WI38 (cell line): ENCODE data around the gene CARD14.

ENCODE experiments used
- H3K4me3 ChIP-seq: 2 replicates; pipeline ENCODE4 v1.5.1; 2011; ENCODE audit warnings: low read depth, mild to moderate bottlenecking, control low read depth, low read length
- TF ChIP-seq, protein P1 (sequence below): IDR thresholded peaks from 2 replicates; pipeline ENCODE4 v1.5.1; 2012; ENCODE audit warnings: low read depth, mild to moderate bottlenecking, control low read depth, low read length

Gene CARD14

DNA sequence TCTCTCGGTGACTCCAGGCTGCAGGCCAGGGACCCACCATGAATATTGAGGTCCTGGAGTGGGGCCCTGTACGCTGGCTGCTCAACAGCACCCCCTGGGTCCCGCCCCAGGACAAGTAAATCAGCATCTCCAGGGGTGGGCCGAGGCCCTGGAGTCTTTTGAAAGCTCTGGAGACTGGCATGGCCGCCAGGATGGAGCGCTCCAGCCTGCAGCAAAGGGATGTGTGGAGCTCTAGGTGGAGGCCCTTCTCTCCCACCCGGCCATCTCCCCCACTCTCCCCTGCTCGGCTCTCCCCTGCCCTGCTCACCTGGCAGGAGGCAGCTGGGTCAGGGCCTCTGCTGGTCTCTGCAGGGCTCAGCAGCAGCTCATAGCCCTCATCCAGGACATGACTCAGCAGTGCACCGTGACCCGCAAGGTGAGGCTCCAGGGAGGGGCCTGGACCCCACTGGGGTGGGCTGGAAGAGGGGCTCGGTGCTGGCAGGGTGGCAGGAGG, 33.7 kb downstream of the CARD14 start:
- TF ChIP-seq, protein P1, sequence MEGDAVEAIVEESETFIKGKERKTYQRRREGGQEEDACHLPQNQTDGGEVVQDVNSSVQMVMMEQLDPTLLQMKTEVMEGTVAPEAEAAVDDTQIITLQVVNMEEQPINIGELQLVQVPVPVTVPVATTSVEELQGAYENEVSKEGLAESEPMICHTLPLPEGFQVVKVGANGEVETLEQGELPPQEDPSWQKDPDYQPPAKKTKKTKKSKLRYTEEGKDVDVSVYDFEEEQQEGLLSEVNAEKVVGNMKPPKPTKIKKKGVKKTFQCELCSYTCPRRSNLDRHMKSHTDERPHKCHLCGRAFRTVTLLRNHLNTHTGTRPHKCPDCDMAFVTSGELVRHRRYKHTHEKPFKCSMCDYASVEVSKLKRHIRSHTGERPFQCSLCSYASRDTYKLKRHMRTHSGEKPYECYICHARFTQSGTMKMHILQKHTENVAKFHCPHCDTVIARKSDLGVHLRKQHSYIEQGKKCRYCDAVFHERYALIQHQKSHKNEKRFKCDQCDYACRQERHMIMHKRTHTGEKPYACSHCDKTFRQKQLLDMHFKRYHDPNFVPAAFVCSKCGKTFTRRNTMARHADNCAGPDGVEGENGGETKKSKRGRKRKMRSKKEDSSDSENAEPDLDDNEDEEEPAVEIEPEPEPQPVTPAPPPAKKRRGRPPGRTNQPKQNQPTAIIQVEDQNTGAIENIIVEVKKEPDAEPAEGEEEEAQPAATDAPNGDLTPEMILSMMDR = no peak
- H3K4me3 ChIP-seq = no peak overlapping the region

DNA sequence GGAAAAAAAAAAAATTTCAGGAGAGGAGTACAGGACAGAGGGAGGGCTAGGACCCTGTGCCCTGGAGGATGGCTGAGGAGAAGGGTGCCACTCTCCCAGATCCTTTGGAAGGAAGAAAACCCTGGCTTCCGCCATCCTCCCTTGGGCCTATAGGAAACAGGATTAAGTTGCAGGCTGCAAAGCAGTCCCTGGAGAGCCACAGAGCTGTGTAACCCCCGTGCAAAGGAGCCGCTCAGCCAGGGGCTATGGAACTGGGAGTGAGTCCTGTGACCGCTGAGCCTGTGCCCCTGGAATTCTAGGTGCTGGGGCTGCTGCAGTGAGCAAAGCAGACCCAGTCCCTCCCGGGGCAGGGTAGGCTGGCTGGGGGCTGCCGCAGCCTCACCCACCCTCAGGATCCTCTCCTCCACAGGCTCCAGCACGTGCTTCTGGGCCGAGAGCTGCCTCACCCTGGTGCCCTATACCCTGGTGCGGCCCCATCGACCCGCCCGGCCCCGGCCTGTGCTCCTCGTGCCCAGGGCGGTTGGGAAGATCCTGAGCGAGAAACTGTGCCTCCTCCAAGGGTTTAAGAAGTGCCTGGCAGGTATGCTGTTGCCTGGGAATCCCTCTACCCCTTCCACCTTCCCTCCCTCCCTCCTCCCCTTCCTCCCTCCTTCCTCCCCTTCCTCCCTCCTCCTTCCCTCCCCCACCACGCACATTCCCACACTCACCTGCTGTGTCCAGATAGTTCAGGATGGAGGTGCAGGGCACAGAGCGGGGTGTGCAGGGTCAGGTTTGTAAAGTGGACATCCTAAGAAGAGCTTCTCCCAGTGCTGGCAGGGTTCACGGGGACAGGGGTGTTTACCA, 35.0 kb downstream of the CARD14 start:
- H3K4me3 ChIP-seq = no peak overlapping the region

DNA sequence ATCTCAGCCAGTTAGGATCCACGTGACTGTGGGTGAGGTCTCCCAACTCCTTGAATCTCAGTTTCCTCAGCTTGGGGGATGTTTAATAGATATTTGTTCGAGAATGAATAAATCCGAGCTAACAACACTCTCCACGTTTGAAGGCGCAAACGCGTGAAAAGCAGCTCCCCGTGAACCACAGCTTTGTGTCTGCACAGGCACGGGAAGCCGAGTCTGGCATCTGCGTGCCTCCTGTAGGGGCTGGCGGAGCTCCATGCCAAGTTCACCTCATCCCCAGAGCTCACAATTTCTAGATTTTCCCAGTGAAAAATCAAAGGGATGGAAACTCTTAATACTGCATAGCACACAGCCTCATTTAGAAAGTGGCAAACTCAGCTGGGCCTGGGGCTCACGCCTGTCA, 36.0 kb downstream of the CARD14 start:
- TF ChIP-seq, protein P1 = no peak
- no peak overlapping the region for H3K4me3 ChIP-seq

More for the DNA sequence above, 35.0 kb downstream of the CARD14 start:
- TF ChIP-seq, protein P1 = no peak

DNA sequence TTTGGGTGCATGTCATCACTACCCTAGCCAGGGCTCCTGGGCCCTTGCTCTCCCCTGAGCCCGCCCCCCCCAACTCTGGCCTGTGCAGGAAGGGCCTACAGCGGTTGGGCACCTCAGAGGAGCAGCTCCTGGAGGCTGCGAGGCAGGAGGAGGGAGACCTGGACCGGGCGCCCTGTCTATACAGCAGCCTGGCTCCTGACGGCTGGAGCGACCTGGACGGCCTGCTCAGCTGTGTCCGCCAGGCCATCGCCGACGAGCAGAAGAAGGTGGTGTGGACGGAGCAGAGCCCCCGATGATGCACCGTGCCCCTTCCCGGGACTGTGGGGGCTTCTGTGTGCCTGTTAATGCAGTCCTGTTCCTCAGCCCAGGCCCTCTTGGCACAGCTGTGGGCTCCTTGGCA, 38.2 kb downstream of the CARD14 start:
- H3K4me3 ChIP-seq = no peak overlapping the region
- TF ChIP-seq, protein P1 = no peak

DNA sequence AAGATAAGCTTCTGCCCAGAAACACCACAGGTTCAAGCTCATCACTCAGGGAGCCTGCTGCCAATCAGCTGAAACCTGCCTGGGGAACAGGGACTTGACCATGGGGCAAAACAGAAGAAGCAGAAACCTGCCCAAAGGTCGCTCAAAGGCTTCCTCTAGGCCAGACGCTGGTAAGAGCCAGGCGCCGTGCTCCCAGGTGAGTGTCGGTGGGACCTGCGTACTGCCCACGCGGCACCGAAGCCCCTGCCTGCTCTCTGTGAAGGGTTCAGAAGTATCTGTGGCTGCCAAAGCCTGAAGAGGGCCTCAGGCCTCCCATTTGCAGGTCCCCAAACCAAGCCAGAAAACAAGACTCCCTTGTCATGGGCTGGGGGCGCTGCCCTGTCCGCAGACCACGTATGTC, 39.9 kb downstream of the CARD14 start:
- TF ChIP-seq, protein P1 = no peak
- H3K4me3 ChIP-seq = no peak overlapping the region

DNA sequence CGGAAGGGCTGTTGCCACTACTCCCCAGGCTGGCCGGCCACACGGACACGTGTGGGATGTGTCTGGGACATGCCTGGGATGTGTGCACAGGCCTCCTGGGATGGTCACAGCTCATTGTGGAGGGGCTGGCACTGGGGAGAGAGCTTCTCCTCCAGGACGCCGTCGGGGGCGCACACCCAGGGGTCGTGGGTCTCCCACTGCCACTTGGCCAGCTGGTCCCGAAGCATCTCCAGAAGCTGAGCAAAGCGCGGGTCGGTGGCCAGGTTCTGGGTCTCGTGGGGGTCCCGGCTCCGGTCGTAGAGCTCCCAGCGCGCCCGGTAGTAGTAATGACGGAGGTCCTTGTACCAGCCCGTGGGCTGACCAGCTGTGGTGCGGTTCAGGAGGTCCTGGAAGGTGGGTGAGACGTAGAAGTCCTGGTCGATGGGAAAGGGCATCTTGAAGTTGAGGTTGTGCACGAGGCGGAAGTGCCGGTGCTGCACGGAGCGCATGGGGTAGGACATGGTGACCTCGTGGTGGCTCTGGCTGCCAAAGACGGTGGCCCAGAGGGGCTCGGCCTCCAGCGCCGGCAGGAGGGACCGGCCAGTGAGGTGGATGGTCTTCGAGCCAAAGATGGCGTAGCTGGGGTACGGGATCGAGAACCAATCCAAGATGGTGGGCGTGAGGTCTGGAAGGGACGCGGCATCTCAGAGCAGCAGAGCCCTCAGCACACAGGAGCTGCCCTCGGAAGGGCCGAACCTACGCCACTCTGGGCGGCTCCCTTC, 40.7 kb downstream of the CARD14 start:
- TF ChIP-seq, protein P1 = no peak
- H3K4me3 ChIP-seq = no peak overlapping the region

DNA sequence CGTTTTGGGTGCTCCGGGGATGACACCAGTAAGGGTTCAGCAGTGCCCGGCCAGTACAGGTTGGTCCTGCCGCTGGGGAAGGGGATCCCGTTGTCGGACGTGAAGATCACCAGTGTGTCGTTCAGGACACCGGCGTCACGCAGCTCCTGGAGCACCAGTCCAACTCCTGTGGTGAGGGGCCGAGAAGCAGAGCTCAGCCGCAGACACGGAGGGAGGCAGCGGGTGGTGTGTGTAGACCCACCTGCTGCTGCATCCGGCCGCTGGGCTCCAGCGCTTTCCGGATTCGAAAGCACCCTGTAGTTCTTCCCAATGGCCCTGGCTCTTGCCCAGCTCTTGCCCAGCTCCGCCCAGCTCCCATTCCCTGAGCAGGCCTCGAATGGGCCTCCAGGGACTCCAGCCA, 42.3 kb downstream of the CARD14 start:
- H3K4me3 ChIP-seq = no peak overlapping the region
- TF ChIP-seq, protein P1 = no peak
